Measurements from ENCODE around the gene ZNF653. TPM values are rescaled to one million over a fixed set of nuclear protein-coding genes. Genes with fewer than 3 reads are reported as not detected.

ZNF653 gene, protein sequence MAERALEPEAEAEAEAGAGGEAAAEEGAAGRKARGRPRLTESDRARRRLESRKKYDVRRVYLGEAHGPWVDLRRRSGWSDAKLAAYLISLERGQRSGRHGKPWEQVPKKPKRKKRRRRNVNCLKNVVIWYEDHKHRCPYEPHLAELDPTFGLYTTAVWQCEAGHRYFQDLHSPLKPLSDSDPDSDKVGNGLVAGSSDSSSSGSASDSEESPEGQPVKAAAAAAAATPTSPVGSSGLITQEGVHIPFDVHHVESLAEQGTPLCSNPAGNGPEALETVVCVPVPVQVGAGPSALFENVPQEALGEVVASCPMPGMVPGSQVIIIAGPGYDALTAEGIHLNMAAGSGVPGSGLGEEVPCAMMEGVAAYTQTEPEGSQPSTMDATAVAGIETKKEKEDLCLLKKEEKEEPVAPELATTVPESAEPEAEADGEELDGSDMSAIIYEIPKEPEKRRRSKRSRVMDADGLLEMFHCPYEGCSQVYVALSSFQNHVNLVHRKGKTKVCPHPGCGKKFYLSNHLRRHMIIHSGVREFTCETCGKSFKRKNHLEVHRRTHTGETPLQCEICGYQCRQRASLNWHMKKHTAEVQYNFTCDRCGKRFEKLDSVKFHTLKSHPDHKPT
- total RNA-seq (10 to 100 TPM; 15.3 to 18.1 TPM), polyA plus RNA-seq (1 to 10 TPM; 1.4 to 2.9 (median 1.7) TPM), total RNA-seq (5.5 to 10.3 (median 9.5) reads per million in 6 experiments)

DNA sequence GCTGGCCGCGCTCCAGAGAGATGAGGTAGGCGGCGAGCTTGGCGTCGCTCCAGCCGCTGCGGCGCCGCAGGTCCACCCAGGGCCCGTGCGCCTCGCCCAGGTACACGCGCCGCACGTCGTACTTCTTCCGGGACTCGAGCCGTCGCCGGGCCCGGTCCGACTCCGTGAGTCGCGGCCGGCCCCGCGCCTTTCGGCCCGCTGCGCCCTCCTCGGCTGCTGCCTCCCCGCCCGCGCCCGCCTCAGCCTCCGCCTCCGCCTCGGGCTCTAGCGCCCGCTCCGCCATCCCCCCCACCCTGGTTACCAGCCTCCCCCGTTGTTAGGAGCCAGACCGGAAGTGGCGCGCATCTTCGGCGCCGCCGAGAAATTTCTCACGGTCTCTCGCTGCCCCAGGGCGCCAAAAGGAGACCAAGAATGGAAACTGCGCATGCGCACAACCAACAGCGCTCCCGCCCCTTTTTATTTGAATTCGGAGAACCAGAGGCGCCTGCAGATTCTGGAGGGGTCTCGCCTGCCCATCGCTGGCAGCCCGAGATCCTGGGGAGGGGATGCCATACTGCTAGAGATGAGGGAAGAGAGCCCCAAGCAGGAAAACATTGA, at the start of gene ZNF653:
Gene ZNF653, minus strand, starts transcription at position 336 of the 597 bp plus-strand sequence. Its CDS starts 53 bp downstream, at position 283.
- H3K27ac Mint-ChIP-seq, result peak within 1 kb of the TSS; percentile 89 to 98 (median 96)
- no peaks in the 10 kb centered on the region for H3K9me3 Mint-ChIP-seq
- H3K4me1 Mint-ChIP-seq, result peaks cover 9 to 15% (median 12%) of the 10 kb centered on the region in 4 donors
- POLR2A ChIA-PET, result interaction anchor here (0.6 to 2.3 kb wide), 7 partner anchors 14 to 763 kb away, joined by 3 to 8 read pairs (median 3); partner anchors contain the start of gene SWSAP1
- peaks cover 0 to 7% (median 2%) of the 10 kb centered on the region in 3 donors for H3K36me3 Mint-ChIP-seq
- H3K4me3 Mint-ChIP-seq, result peak within 1 kb of the TSS; percentile 87 to 99 (median 90)
- H3K27me3 Mint-ChIP-seq, result peaks cover 0 to 2% (median 0%) of the 10 kb centered on the region in 5 donors
- DNase-seq (peak; percentile 88 to 98 (median 94)), ATAC-seq (peak; percentile 49 to 60)

DNA sequence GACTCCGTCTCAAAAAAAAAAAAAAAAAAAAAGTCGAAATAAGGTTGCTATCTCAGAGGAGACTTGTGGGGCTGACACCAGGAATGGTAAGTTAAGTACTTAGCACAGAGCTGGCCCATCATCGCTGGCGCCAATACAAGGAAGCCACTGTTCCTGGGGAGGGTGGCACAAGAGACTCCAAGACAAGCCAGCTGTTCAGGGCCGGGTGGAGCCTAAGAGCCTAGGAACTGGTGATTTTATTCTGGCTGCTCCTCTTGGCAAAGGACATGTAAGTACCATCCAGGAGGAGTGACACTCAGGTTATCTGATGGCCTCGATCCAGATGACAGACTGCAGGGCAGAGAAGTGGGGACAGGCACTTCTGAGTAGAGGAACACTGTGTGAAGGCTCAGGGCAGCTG, 49.6 kb upstream of the ZNF653 start:
- peaks cover 24 to 44% (median 42%) of the 10 kb centered on the region in 4 donors for H3K4me1 Mint-ChIP-seq
- H3K27ac Mint-ChIP-seq, result peak overlapping the region in 6 of 10 donors; percentile 4 to 73 (median 48)
- peaks cover 0 to 30% (median 0%) of the 10 kb centered on the region in 3 donors for H3K36me3 Mint-ChIP-seq
- H3K4me3 Mint-ChIP-seq, result peak overlapping the region in 4 of 10 donors; percentile 52 to 72 (median 68)
- no peak for ATAC-seq
- POLR2A ChIA-PET, result no interaction called here
- H3K27me3 Mint-ChIP-seq, result no peaks in the 10 kb centered on the region
- no peaks in the 10 kb centered on the region for H3K9me3 Mint-ChIP-seq
- no peak for DNase-seq

DNA sequence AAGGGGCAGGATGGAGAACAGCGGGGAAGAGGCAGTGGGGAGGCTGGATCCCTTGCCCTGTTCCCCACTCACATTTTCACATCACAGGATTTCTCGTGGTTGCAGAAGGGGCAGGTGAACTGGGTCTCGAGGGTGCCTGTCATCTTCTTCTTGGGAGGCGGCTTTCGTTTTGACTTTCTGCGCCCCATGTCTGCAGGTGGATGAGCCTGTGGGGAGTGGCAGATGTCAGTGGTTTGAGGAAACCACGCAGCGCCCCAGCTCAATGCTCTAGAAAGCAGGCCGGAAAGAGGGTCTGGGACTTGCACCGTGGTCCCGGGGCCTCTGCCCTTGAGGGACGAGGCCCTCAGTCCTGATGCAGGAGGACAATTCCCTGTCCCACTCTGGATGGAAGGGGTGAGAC, 48.5 kb upstream of the ZNF653 start:
- no peak for ATAC-seq
- POLR2A ChIA-PET, result interaction anchor here (0.6 kb wide), 1 partner anchor 410 kb away, joined by 8 read pairs; no protein-coding TSS in a partner anchor
- H3K4me3 Mint-ChIP-seq, result no peak overlapping the region

DNA sequence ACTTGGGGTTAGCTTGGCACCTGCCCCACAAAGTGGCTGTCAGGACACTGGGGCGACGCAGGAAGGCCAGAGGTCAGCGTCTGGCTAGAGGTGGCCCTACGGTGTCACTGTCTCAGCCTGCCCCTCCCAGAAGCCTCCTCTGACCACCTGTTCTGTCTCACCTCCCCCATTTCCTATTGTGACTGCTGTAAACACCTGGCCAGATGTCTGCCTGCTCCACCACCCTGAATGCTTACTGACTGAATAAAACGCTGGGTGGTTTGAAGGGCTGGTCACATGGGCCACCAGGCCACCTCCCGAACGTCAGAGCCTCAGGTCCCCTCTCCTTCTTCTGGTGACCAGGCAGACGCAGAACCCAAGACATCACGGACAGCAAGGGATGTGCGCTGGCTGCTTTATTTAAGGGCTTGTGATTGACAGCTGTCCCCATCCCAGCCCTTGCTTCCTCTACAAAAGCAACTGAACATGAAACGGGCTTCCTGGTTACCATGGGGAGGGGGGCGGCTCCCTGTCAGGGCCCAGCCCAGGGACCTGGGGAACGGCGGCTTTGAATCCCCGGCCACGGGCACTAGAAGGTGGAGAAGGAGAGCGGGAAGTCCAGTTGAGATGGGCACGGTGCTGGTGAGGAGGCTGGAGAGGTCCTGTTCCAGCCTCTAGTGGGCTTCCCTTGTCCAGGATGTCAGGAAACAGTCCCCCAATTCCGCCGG, 47.2 kb upstream of the ZNF653 start:
- H3K4me1 Mint-ChIP-seq, result peaks cover 18 to 28% (median 25%) of the 10 kb centered on the region in 4 donors
- ATAC-seq, result no peak
- DNase-seq, result no peak
- no peak overlapping the region for H3K27ac Mint-ChIP-seq
- no peaks in the 10 kb centered on the region for H3K27me3 Mint-ChIP-seq
- peaks cover 0 to 30% (median 0%) of the 10 kb centered on the region in 3 donors for H3K36me3 Mint-ChIP-seq
- POLR2A ChIA-PET, result no interaction called here
- H3K9me3 Mint-ChIP-seq, result no peaks in the 10 kb centered on the region
- no peak overlapping the region for H3K4me3 Mint-ChIP-seq

More for the DNA sequence above, 48.5 kb upstream of the ZNF653 start:
- no peak for DNase-seq
- H3K36me3 Mint-ChIP-seq, result peaks cover 0 to 30% (median 0%) of the 10 kb centered on the region in 3 donors
- no peaks in the 10 kb centered on the region for H3K9me3 Mint-ChIP-seq
- peaks cover 23 to 38% (median 35%) of the 10 kb centered on the region in 4 donors for H3K4me1 Mint-ChIP-seq
- H3K27me3 Mint-ChIP-seq, result no peaks in the 10 kb centered on the region
- peak overlapping the region in 4 of 10 donors; percentile 6 to 72 (median 34) for H3K27ac Mint-ChIP-seq

DNA sequence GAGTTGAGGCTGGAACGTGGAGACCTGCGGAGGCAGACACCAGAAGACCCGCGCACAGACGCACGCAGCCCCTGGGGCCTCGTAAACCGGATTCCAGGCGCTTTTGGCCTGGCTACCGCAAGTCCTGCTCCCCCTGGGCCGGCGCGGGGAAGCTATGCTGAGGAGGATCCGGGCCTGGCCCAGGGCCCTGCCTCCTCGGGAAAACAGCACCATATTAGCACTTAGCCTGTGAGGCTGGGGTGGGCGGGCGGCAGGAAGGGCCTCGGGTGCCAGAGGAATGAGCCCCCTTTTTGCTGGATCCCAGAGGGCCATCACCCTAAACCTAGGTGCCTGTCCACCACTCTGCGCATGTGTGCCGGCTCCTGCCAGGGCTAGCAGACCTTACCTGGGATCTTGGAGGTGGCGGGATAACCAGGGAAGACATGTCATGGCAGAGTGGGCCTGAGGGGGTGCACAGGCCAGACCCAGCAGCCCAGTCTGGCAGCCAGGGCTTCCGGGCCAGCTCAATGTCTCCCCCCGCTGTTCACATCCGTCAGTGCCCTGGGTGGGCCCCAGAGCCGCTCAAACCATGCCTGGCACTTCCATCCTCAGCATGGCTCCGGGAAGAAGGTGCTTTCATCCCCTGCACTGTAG, 46.1 kb upstream of the ZNF653 start:
- POLR2A ChIA-PET, result interaction anchor here (0.6 kb wide), 1 partner anchor 266 kb away, joined by 6 read pairs; no protein-coding TSS in a partner anchor
- H3K36me3 Mint-ChIP-seq, result peaks cover 0 to 26% (median 0%) of the 10 kb centered on the region in 3 donors
- no peak overlapping the region for H3K27ac Mint-ChIP-seq

DNA sequence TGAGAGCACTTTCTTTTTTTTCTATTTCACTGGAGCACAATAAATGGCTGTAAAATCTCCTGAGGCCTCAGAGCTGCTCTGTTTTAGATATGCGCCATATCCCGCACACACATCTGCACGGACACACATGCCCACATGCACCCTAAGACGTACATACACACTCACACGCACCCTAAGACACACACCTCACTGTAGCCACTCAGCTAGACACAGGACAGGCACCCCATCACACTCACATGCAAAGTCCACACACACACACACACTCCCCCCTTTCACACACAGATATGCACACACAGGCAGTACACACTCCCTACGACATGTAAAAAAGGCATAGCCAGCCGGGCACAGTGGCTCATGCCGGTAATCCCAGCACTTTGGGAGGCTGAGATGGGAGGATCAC, 44.6 kb upstream of the ZNF653 start:
- ATAC-seq (no peak), DNase-seq (no peak)
- Mint-ChIP-seq H3K27me3 (peaks cover 0 to under 1% (median 0%) of the 10 kb centered on the region in 5 donors), H3K4me3 (no peak overlapping the region), H3K9me3 (no peaks in the 10 kb centered on the region), H3K4me1 (peaks cover 1 to 7% (median 5%) of the 10 kb centered on the region in 4 donors), H3K27ac (no peak overlapping the region), H3K36me3 (peaks cover 0 to 17% (median 0%) of the 10 kb centered on the region in 3 donors)
- POLR2A ChIA-PET, result interaction anchor here (0.5 to 0.7 kb wide), 2 partner anchors 8 to 118 kb away, joined by 3 read pairs; no protein-coding TSS in a partner anchor

More for the DNA sequence above, 46.1 kb upstream of the ZNF653 start:
- no peaks in the 10 kb centered on the region for H3K9me3 Mint-ChIP-seq
- no peak overlapping the region for H3K4me3 Mint-ChIP-seq
- H3K27me3 Mint-ChIP-seq, result no peaks in the 10 kb centered on the region
- DNase-seq (no peak), ATAC-seq (peak in 1 of 2 donors; percentile 57)
- H3K4me1 Mint-ChIP-seq, result peaks cover 13 to 20% (median 16%) of the 10 kb centered on the region in 4 donors

DNA sequence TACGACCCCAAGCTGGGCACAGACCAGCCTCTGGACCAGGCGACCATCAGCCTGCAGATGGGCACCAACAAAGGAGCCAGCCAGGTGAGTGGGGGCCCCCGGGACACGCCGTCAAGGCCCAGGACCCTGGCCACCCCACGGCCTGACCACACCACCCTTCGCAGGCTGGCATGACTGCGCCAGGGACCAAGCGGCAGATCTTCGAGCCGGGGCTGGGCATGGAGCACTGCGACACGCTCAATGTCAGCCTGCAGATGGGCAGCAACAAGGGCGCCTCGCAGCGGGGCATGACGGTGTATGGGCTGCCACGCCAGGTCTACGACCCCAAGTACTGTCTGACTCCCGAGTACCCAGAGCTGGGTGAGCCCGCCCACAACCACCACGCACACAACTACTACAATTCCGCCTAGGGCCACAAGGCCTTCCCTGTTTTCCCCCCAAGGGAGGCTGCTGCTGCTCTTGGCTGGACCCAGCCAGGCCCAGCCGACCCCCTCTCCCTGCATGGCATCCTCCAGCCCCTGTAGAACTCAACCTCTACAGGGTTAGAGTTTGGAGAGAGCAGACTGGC, 43.8 kb upstream of the ZNF653 start:
- peaks cover 0 to 5% (median 0%) of the 10 kb centered on the region in 5 donors for H3K27me3 Mint-ChIP-seq
- peaks cover 0 to 6% (median 4%) of the 10 kb centered on the region in 4 donors for H3K4me1 Mint-ChIP-seq
- no peak overlapping the region for H3K27ac Mint-ChIP-seq
- peaks cover 0 to 16% (median 0%) of the 10 kb centered on the region in 3 donors for H3K36me3 Mint-ChIP-seq
- DNase-seq, result no peak
- POLR2A ChIA-PET, result interaction anchor here (0.5 to 0.7 kb wide), 2 partner anchors 9 to 118 kb away, joined by 3 read pairs; no protein-coding TSS in a partner anchor
- no peak overlapping the region for H3K4me3 Mint-ChIP-seq
- no peak for ATAC-seq
- no peaks in the 10 kb centered on the region for H3K9me3 Mint-ChIP-seq

DNA sequence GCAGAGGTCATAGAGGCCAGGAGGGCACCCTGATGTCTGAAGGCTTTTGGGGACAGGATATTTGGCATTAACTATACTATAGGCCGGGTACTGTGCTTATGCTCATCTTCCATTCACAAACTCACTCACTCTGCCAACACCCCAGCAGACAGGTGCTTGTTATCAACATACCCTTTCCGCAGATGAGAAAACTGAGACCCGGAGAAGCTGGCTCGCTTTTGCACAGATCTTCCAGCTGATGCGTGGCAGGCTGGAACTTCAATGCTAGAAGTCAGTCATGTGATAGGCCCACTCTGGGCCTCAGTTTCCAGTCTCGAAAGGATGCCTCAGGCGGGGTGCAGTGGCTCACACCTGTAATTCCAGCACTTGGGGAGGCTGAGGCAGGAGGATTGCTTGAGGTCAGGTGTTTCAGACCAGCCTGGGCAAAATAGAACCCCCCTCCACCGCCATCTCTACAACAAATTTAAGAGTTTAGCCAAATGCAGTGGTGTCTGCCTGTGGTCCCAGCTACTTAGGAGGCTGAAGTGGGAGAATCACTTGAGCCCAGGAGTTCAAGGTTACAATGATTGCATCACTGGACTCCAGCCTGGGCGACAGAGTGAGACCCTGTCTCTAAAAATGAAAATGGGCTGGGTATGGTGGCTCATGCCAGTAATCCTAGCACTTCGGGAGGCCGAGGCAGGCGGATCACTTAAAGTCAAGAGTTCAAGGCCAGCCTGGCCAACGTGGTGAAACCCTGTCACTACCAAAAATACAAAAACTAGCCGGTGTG, 42.5 kb upstream of the ZNF653 start:
- ATAC-seq (no peak), DNase-seq (no peak)
- Mint-ChIP-seq H3K36me3 (peaks cover 0 to 5% (median 0%) of the 10 kb centered on the region in 3 donors), H3K4me1 (peaks cover 0 to 8% (median 0%) of the 10 kb centered on the region in 4 donors), H3K9me3 (no peaks in the 10 kb centered on the region), H3K27me3 (peaks cover 0 to 10% (median 5%) of the 10 kb centered on the region in 5 donors), H3K27ac (no peak overlapping the region), H3K4me3 (no peak overlapping the region)
- POLR2A ChIA-PET, result interaction anchor here (0.6 kb wide), 1 partner anchor 228 kb away, joined by 3 read pairs; no protein-coding TSS in a partner anchor

DNA sequence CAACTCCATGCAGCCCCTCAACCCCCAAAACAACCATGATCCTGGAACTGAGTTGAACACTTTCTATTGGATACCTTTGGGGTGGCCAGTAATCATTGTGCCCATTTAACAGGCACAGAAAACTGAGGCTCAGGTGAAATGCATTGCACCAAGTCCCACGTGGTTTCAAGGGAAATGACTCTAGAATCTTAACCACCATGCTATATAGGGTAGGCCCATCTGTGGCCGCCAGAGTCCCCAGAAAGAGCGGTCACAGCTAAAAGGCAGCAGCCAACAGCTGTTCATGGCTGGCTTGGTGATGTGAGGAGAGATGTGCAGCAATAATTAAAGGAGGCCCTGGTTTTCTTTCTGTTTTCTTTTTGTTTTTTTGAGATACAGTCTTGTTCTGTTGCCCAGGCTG, 35.6 kb upstream of the ZNF653 start:
- POLR2A ChIA-PET, result interaction anchor here (0.7 kb wide), 1 partner anchor 34 kb away, joined by 3 read pairs; no protein-coding TSS in a partner anchor
- no peak for ATAC-seq
- DNase-seq, result no peak
- peaks cover 4 to 49% (median 19%) of the 10 kb centered on the region in 5 donors for H3K27me3 Mint-ChIP-seq
- no peak overlapping the region for H3K27ac Mint-ChIP-seq
- H3K9me3 Mint-ChIP-seq, result no peaks in the 10 kb centered on the region
- no peaks in the 10 kb centered on the region for H3K36me3 Mint-ChIP-seq
- H3K4me1 Mint-ChIP-seq, result peaks cover 0 to 11% (median 4%) of the 10 kb centered on the region in 4 donors
- no peak overlapping the region for H3K4me3 Mint-ChIP-seq

DNA sequence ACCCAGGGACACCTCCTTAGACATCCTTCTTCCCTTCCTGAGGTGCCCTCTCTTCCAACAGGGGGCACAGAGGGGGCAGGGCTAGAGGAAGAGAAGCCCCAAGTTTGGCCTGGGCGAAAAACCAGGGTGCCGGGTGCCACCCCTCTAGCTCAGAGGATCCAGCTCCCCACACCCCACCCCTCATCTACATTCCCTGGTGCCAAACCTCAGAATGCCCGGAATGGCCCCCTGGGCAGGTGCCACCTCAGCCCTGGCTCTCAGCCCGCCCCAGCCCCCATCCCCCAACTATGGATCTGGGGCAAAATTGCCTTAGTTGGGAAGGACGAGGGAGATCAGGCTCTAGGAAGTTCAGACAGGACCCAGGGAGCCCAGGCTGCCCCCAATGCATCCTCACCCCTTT, 35.0 kb upstream of the ZNF653 start:
- H3K4me3 Mint-ChIP-seq, result no peak overlapping the region
- no peak overlapping the region for H3K27ac Mint-ChIP-seq
- H3K4me1 Mint-ChIP-seq, result peaks cover 1 to 15% (median 5%) of the 10 kb centered on the region in 4 donors
- no peak for DNase-seq
- H3K36me3 Mint-ChIP-seq, result no peaks in the 10 kb centered on the region
- POLR2A ChIA-PET, result no interaction called here
- no peak for ATAC-seq
- H3K9me3 Mint-ChIP-seq, result no peaks in the 10 kb centered on the region
- H3K27me3 Mint-ChIP-seq, result peaks cover 4 to 49% (median 19%) of the 10 kb centered on the region in 5 donors
